Osteoblast (primary cell): Measurements from ENCODE around the gene PACSIN1. TPM values are rescaled to one million over a fixed set of nuclear protein-coding genes. Genes with fewer than 3 reads are reported as not detected.

Source experiments
- DNase-seq: peaks from one replicate; pipeline ENCODE4 v3.0.0; 2011; ENCODE audit warnings: low spot score, mixed read lengths; ENCODE audit not compliant: insufficient read length; ENCODE audit errors: missing footprints
- H2AFZ ChIP-seq: 2 replicates; pipeline ENCODE4 v1.6.0; 2011; ENCODE audit warnings: mild to moderate bottlenecking, low read length
- H3K27ac ChIP-seq: 2 replicates; pipeline ENCODE4 v1.5.1; 2011; ENCODE audit warnings: mild to moderate bottlenecking, low read depth, low read length, moderate library complexity
- H3K27me3 ChIP-seq: 2 replicates; pipeline ENCODE4 v1.6.0; 2012; ENCODE audit warnings: mild to moderate bottlenecking, control low read depth, inconsistent platforms, low read length, moderate library complexity; ENCODE audit not compliant: insufficient read depth
- H3K36me3 ChIP-seq: 2 replicates; pipeline ENCODE4 v1.5.1; 2011; ENCODE audit warnings: mild to moderate bottlenecking, low read length, control low read depth, moderate library complexity; ENCODE audit not compliant: insufficient read depth
- H3K4me1 ChIP-seq: 2 replicates; pipeline ENCODE4 v1.5.1; 2011; ENCODE audit warnings: mild to moderate bottlenecking, low read length, control low read depth, moderate library complexity; ENCODE audit not compliant: insufficient read depth
- H3K4me2 ChIP-seq: 2 replicates; pipeline ENCODE4 v1.6.0; 2011; ENCODE audit warnings: mild to moderate bottlenecking, low read length; ENCODE audit not compliant: insufficient read depth
- H3K4me3 ChIP-seq: fragments of 200-600 bp; sonication (generic); 3 replicates; pipeline ENCODE4 v1.5.1; 2012; ENCODE audit warnings: mild to moderate bottlenecking, low read length, inconsistent platforms; ENCODE audit not compliant: insufficient read depth
- H3K79me2 ChIP-seq: 2 replicates; pipeline ENCODE4 v1.6.0; 2012; ENCODE audit warnings: mild to moderate bottlenecking, low read length, control low read depth, inconsistent platforms; ENCODE audit not compliant: insufficient read depth
- H3K9me3 ChIP-seq: 2 replicates; pipeline ENCODE4 v1.5.1; 2011; ENCODE audit warnings: low read depth, low read length, control low read depth
- H4K20me1 ChIP-seq: 2 replicates; pipeline ENCODE4 v1.6.0; 2012; ENCODE audit warnings: mild to moderate bottlenecking, low read length, control low read depth; ENCODE audit not compliant: insufficient read depth
- total RNA-seq: library from RNA; depleted of rRNA; stranded (reverse); fragments of >200 nt; gene quantifications from 2 replicates; pipeline ENCODE4 v1.2.3, GENCODE V29; 2012
- TF ChIP-seq, protein P1 (sequence below): IDR thresholded peaks from 2 replicates; pipeline ENCODE4 v1.5.1; 2011; ENCODE audit warnings: mild to moderate bottlenecking, low read depth, low read length, moderate library complexity; ENCODE audit errors: extremely low read depth

The PACSIN1 gene
- total RNA-seq, 1 donor = not detected

DNA sequence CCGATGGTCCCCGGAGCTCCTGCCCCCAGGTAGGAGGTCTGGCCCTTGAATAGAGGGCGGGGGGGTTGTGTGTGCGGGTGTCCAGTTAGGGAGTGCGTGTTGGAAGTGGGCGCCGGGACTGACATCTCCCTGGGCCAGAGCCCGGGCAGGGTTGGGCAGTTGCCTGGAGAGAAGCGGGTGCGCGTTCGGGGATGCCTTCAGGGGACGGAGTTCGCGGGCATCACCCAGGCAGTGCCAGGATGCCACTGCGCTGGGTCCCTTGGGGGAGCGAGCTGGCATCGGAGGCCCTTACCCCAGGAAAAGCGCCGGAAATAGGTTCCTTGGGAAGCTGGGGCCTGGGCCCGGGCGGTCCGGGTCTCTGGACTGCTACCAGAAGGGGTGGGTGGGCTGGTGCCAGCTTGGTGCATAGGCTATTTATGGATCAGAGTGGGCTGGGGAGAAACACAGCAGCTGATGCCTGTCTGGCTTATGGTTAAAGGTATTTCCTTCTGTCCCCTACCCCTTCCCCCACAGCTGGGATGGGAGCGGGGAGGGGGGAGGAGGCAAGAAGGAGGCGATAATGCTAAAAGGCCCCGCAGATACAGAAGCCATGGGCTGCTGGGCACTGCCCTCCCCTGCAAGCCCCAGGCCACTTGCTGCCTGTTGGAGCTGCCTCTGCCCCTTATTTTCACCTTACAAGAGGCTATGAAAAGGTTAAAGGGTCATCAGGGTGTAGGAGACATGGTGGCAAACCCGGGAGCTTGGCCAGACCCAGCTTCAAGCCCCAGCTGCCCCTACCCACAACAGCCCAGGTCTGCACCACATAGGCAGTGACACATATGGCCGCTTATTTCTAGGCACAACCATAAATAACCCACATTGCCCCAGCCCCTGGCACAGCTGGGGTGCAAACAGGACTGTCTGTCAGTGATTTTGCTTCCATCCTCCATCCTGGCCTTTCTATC lies 638 bp downstream of the PACSIN1 start:
- Histone ChIP-seq H4K20me1 (no peaks in the 10 kb centered on the region), H3K79me2 (no peaks in the 10 kb centered on the region), H3K4me1 (no peaks in the 10 kb centered on the region), H3K27ac (no peak overlapping the region), H3K36me3 (no peaks in the 10 kb centered on the region), H2AFZ (no peak overlapping the region), H3K4me2 (peak overlapping the region; percentile 40), H3K4me3 (peak overlapping the region; percentile 46), H3K27me3 (peaks cover 17% of the 10 kb centered on the region), H3K9me3 (no peaks in the 10 kb centered on the region)
- TF ChIP-seq, protein P1, sequence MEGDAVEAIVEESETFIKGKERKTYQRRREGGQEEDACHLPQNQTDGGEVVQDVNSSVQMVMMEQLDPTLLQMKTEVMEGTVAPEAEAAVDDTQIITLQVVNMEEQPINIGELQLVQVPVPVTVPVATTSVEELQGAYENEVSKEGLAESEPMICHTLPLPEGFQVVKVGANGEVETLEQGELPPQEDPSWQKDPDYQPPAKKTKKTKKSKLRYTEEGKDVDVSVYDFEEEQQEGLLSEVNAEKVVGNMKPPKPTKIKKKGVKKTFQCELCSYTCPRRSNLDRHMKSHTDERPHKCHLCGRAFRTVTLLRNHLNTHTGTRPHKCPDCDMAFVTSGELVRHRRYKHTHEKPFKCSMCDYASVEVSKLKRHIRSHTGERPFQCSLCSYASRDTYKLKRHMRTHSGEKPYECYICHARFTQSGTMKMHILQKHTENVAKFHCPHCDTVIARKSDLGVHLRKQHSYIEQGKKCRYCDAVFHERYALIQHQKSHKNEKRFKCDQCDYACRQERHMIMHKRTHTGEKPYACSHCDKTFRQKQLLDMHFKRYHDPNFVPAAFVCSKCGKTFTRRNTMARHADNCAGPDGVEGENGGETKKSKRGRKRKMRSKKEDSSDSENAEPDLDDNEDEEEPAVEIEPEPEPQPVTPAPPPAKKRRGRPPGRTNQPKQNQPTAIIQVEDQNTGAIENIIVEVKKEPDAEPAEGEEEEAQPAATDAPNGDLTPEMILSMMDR = no peak
- DNase-seq = no peak

DNA sequence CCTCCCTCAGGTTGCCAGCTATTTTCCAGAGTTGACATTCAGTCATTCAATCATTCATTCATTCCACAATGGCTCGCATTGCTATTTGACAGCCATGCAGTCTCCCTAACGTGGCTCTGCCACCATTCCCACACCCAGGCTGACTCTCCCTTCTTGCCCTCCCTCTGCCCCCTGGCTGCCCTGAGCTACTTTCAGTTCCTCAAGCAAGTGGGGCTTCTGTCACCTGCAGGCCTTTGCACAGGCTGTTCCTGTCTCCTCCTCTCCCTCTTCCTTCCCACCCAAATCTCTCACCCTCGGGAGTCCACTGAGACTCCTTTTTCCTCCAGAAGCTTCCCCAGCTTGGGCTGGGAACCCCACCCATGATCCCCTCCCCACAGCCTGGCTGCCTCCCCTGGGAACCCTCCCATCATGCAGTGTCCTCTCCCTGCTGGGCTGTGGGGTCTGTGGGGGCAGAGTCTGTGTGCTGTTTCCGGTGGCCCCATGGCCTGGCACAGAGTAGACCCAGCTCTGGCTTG lies 2.6 kb downstream of the PACSIN1 start:
- no peak overlapping the region for H3K4me2 ChIP-seq
- no peak for DNase-seq
- H3K27ac ChIP-seq = no peak overlapping the region
- no peaks in the 10 kb centered on the region for H3K36me3 ChIP-seq
- H2AFZ ChIP-seq = no peak overlapping the region
- H3K4me3 ChIP-seq = no peak overlapping the region
- no peaks in the 10 kb centered on the region for H3K4me1 ChIP-seq
- TF ChIP-seq, protein P1 = no peak
- H3K27me3 ChIP-seq = peaks cover 17% of the 10 kb centered on the region
- no peaks in the 10 kb centered on the region for H3K79me2 ChIP-seq
- H4K20me1 ChIP-seq = no peaks in the 10 kb centered on the region
- H3K9me3 ChIP-seq = no peaks in the 10 kb centered on the region

DNA sequence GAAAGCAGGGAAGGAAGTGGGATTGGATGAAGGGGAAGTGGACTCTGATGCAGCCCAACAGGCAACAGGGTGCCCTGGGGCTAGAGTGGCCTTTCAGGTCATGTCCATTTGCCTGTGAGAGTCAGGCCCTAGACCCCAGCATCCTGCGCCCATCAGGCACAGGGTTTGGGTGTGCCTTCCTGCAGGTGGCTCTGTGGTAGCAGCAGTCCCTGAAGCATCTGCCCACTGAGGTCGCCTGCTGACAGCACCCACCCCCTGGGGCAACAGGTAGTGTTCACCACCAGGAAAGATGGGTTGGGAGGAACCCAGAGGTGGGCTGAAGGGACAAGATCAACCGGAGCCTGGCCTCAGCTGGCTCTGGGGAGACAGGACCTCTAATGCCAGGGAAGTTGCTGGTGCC lies 3.6 kb downstream of the PACSIN1 start:
- Histone ChIP-seq H3K4me1 (no peaks in the 10 kb centered on the region), H3K36me3 (no peaks in the 10 kb centered on the region), H3K79me2 (no peaks in the 10 kb centered on the region), H3K27ac (no peak overlapping the region), H3K9me3 (peaks cover 2% of the 10 kb centered on the region), H2AFZ (no peak overlapping the region), H4K20me1 (no peaks in the 10 kb centered on the region), H3K27me3 (peaks cover 17% of the 10 kb centered on the region), H3K4me3 (no peak overlapping the region), H3K4me2 (no peak overlapping the region)
- no peak for DNase-seq
- TF ChIP-seq, protein P1 = no peak

DNA sequence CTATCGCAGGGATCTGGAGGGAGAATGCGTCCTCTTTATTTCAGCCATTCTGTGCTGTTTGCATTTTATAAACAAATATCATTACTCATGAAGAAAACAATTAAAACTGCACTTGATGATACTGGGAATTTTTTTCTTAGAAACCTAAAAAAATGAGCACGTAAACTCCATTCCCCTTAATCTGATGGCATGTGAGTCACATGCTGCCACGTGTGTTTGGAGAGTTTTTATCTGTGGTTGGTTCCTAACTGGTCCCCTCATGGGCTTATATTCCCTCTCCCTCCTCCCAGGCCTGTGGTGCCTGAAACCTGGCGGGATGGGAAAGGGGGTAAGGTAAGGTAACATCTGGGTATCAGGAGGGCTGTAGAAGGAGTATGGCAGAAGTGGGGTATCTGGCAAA lies 6.5 kb downstream of the PACSIN1 start:
- DNase-seq = no peak
- H3K4me1 ChIP-seq = no peaks in the 10 kb centered on the region
- TF ChIP-seq, protein P1 = no peak

More for the DNA sequence above, 6.5 kb downstream of the PACSIN1 start:
- H3K27ac ChIP-seq = no peak overlapping the region
- no peak overlapping the region for H3K4me3 ChIP-seq
- H3K36me3 ChIP-seq = no peaks in the 10 kb centered on the region
- H3K9me3 ChIP-seq = peaks cover 2% of the 10 kb centered on the region
- no peak overlapping the region for H3K4me2 ChIP-seq
- H3K79me2 ChIP-seq = no peaks in the 10 kb centered on the region
- no peaks in the 10 kb centered on the region for H3K27me3 ChIP-seq
- no peaks in the 10 kb centered on the region for H4K20me1 ChIP-seq
- H2AFZ ChIP-seq = no peak overlapping the region
